ENCODE results near the gene RAPGEF5.

The RAPGEF5 gene

GRCh38 chr7:22356701-22357310 lies at the start of gene RAPGEF5:
RAPGEF5 (minus strand) TSS chr7:22357154; CDS start chr7:22357060, 94 bp downstream.
- peak in 1 of 2 experiments; percentile 55 for DNase-seq

- DNase-seq, result no peak
These were observed 49.8 kb upstream of the RAPGEF5 start for GRCh38 chr7:22406715-22407114.

GRCh38 chr7:22404421-22405023 lies 47.6 kb upstream of the RAPGEF5 start:
- no peak for DNase-seq

- DNase-seq, result no peak
These were observed 46.4 kb upstream of the RAPGEF5 start for GRCh38 chr7:22403344-22403743.

- DNase-seq, result no peak
These were observed 45.3 kb upstream of the RAPGEF5 start for GRCh38 chr7:22402250-22402649.

- no peak for DNase-seq
These were observed 44.1 kb upstream of the RAPGEF5 start for GRCh38 chr7:22400936-22401553.

- DNase-seq, result no peak
These were observed 43.3 kb upstream of the RAPGEF5 start for GRCh38 chr7:22400150-22400814.

GRCh38 chr7:22399546-22399945 lies 42.6 kb upstream of the RAPGEF5 start:
- no peak for DNase-seq

GRCh38 chr7:22399091-22399490 lies 42.1 kb upstream of the RAPGEF5 start:
- DNase-seq, result no peak

- no peak for DNase-seq
These were observed 41.0 kb upstream of the RAPGEF5 start for GRCh38 chr7:22397981-22398380.

GRCh38 chr7:22395222-22395621 lies 38.3 kb upstream of the RAPGEF5 start:
- no peak for DNase-seq

GRCh38 chr7:22394739-22395138 lies 37.8 kb upstream of the RAPGEF5 start:
- DNase-seq, result peak; percentile 50 to 56

- no peak for DNase-seq
These were observed 37.2 kb upstream of the RAPGEF5 start for GRCh38 chr7:22393913-22394729.

GRCh38 chr7:22390516-22390915 lies 33.6 kb upstream of the RAPGEF5 start:
- no peak for DNase-seq

- DNase-seq, result no peak
These were observed 32.9 kb upstream of the RAPGEF5 start for GRCh38 chr7:22389892-22390291.

GRCh38 chr7:22387583-22387982 lies 30.6 kb upstream of the RAPGEF5 start:
- DNase-seq, result no peak

GRCh38 chr7:22386865-22387264 lies 29.9 kb upstream of the RAPGEF5 start:
- DNase-seq, result no peak

GRCh38 chr7:22386206-22386858 lies 29.4 kb upstream of the RAPGEF5 start:
- DNase-seq, result no peak

GRCh38 chr7:22385326-22385725 lies 28.4 kb upstream of the RAPGEF5 start:
- no peak for DNase-seq

- no peak for DNase-seq
These were observed 23.4 kb upstream of the RAPGEF5 start for GRCh38 chr7:22380333-22380732.

GRCh38 chr7:22378199-22378980 lies 21.4 kb upstream of the RAPGEF5 start:
- no peak for DNase-seq

GRCh38 chr7:22377703-22378102 lies 20.7 kb upstream of the RAPGEF5 start:
- no peak for DNase-seq

Measured in SHP77 (cell line).